ENCODE results near the gene ERBB4.

Gene ERBB4

GRCh38 chr2:211623096-211623495 is 915.5 kb downstream of the ERBB4 start:
- H3K4me3 ChIP-seq (ENCODE audit: control insufficient read depth, low read depth, low read length) = no peak overlapping the region
- DNase-seq (ENCODE audit: low read depth) = no peak
- no peak for TF ChIP-seq CTCF (conservative IDR thresholded peaks at IDR 0.05; ENCODE audit: control insufficient read depth, insufficient read depth, low read depth, low read length)

- no peak for DNase-seq (ENCODE audit: low read depth)
- no peak for TF ChIP-seq CTCF (conservative IDR thresholded peaks at IDR 0.05; ENCODE audit: control insufficient read depth, insufficient read depth, low read depth, low read length)
- no peak overlapping the region for H3K4me3 ChIP-seq (ENCODE audit: control insufficient read depth, low read depth, low read length)
Measured at GRCh38 chr2:211620986-211621385, 917.6 kb downstream of the ERBB4 start.

- H3K4me3 ChIP-seq (ENCODE audit: control insufficient read depth, low read depth, low read length) = no peak overlapping the region
- TF ChIP-seq CTCF (conservative IDR thresholded peaks at IDR 0.05; ENCODE audit: control insufficient read depth, insufficient read depth, low read depth, low read length) = no peak
- no peak for DNase-seq (ENCODE audit: low read depth)
Measured at GRCh38 chr2:211617803-211618202, 920.8 kb downstream of the ERBB4 start.

GRCh38 chr2:211611621-211612020 is 927.0 kb downstream of the ERBB4 start:
- no peak for TF ChIP-seq CTCF (conservative IDR thresholded peaks at IDR 0.05; ENCODE audit: control insufficient read depth, insufficient read depth, low read depth, low read length)
- H3K4me3 ChIP-seq (ENCODE audit: control insufficient read depth, low read depth, low read length) = no peak overlapping the region
- no peak for DNase-seq (ENCODE audit: low read depth)

GRCh38 chr2:211611061-211611518 is 927.5 kb downstream of the ERBB4 start:
- no peak overlapping the region for H3K4me3 ChIP-seq (ENCODE audit: control insufficient read depth, low read depth, low read length)
- DNase-seq (ENCODE audit: low read depth) = no peak
- TF ChIP-seq CTCF (conservative IDR thresholded peaks at IDR 0.05; ENCODE audit: control insufficient read depth, insufficient read depth, low read depth, low read length) = no peak

GRCh38 chr2:211609127-211609526 is 929.5 kb downstream of the ERBB4 start:
- H3K4me3 ChIP-seq (ENCODE audit: control insufficient read depth, low read depth, low read length) = no peak overlapping the region
- DNase-seq (ENCODE audit: low read depth) = no peak
- no peak for TF ChIP-seq CTCF (conservative IDR thresholded peaks at IDR 0.05; ENCODE audit: control insufficient read depth, insufficient read depth, low read depth, low read length)

GRCh38 chr2:211599146-211599545 is 939.5 kb downstream of the ERBB4 start:
- DNase-seq (ENCODE audit: low read depth) = no peak
- no peak overlapping the region for H3K4me3 ChIP-seq (ENCODE audit: control insufficient read depth, low read depth, low read length)
- TF ChIP-seq CTCF (conservative IDR thresholded peaks at IDR 0.05; ENCODE audit: control insufficient read depth, insufficient read depth, low read depth, low read length) = no peak
